ENCODE data around the gene KCNH6. TPM values are rescaled to one million over a fixed set of nuclear protein-coding genes. Genes with fewer than 3 reads are reported as not detected.

KCNH6 gene
- polyA plus RNA-seq, 1 of the 3 experiments (the other 2 are of a cell fraction): 0.15 TPM

DNA sequence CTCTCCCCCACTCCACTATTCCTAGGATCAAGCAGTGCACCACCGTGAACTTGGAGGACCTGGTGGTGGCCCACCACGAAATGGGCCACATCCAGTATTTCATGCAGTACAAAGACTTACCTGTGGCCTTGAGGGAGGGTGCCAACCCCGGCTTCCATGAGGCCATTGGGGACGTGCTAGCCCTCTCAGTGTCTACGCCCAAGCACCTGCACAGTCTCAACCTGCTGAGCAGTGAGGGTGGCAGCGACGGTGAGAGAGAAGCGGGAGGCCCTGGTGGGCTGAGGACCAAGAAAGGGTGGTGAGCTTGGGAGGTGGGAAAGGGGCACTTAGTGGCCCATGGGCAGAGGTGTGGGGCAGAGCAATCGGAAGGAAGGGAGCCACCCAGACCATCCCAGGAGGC is 29.7 kb upstream of the KCNH6 start:
- Histone ChIP-seq H3K4me2 (no peak overlapping the region), H3K4me3 (ENCODE audit: low read depth in 2 of 2, low read length in 1 of 2) (no peak overlapping the region), H3K9me3 (no peaks in the 10 kb centered on the region), H3K4me1 (ENCODE audit: control insufficient read depth in 1 of 2, insufficient read depth in 2 of 2, low read depth in 1 of 2, low read length in 1 of 2) (peaks cover 0 to 25% of the 10 kb centered on the region in 2 experiments; a peak in 1 of 4 replicates), H3K9ac (no peak overlapping the region), H4K20me1 (ENCODE audit: insufficient read depth) (no peaks in the 10 kb centered on the region), H2AFZ (ENCODE audit: low read depth) (no peak overlapping the region), H3K79me2 (ENCODE audit: insufficient read depth) (no peaks in the 10 kb centered on the region), H3K36me3 (replicated peaks in 1 of 2; ENCODE audit: control insufficient read depth in 1 of 2, insufficient read depth in 2 of 2, low read length in 1 of 2) (no peaks in the 10 kb centered on the region), H3F3A (replicated peaks; ENCODE audit: insufficient read depth) (no peaks in the 10 kb centered on the region), H3K27me3 (ENCODE audit: insufficient read depth) (no peaks in the 10 kb centered on the region), H3K27ac (ENCODE audit: low read depth in 2 of 2, low read length in 1 of 2) (no peak overlapping the region), H3K9me2 (no peaks in the 10 kb centered on the region)
- DNase-seq: no peak
- 84% methylated on average over 9 of the region's 9 CpGs for WGBS (ENCODE audit: low lambda C conversion rate)
- TF ChIP-seq NFIC (IDR thresholded peaks at IDR 0.05; ENCODE audit: borderline replicate concordance) (no peak), CHD2 (IDR thresholded peaks at IDR 0.05; ENCODE audit: low read length, partially characterized antibody) (no peak), GABPA (IDR thresholded peaks at IDR 0.05; ENCODE audit: low read depth) (no peak), EP300 (IDR thresholded peaks at IDR 0.05; ENCODE audit: borderline replicate concordance in 1 of 2, low read depth in 1 of 2, low read length in 1 of 2) (no peak), TAF1 (IDR thresholded peaks at IDR 0.05; ENCODE audit: borderline replicate concordance, low read depth, low read length) (no peak), RAD21 (IDR thresholded peaks at IDR 0.05; ENCODE audit: low read length) (no peak), SMC3 (IDR thresholded peaks at IDR 0.05; ENCODE audit: low read depth, low read length) (no peak), RXRA (IDR thresholded peaks at IDR 0.05; ENCODE audit: borderline replicate concordance, low read depth) (no peak), MEF2A (IDR thresholded peaks at IDR 0.05; ENCODE audit: borderline replicate concordance, low read depth) (no peak), GATA2 (CRISPR knock-in tag; IDR thresholded peaks at IDR 0.05) (no peak), POLR2AphosphoS5 (IDR thresholded peaks at IDR 0.05; ENCODE audit: low read depth, low read length) (no peak), RCOR1 (IDR thresholded peaks at IDR 0.05; ENCODE audit: low read length) (no peak)
- TF ChIP-seq, protein P1, sequence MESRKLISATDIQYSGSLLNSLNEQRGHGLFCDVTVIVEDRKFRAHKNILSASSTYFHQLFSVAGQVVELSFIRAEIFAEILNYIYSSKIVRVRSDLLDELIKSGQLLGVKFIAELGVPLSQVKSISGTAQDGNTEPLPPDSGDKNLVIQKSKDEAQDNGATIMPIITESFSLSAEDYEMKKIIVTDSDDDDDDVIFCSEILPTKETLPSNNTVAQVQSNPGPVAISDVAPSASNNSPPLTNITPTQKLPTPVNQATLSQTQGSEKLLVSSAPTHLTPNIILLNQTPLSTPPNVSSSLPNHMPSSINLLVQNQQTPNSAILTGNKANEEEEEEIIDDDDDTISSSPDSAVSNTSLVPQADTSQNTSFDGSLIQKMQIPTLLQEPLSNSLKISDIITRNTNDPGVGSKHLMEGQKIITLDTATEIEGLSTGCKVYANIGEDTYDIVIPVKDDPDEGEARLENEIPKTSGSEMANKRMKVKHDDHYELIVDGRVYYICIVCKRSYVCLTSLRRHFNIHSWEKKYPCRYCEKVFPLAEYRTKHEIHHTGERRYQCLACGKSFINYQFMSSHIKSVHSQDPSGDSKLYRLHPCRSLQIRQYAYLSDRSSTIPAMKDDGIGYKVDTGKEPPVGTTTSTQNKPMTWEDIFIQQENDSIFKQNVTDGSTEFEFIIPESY (IDR thresholded peaks at IDR 0.05; ENCODE audit: borderline replicate concordance, low read depth): no peak
- TF ChIP-seq, protein P2, sequence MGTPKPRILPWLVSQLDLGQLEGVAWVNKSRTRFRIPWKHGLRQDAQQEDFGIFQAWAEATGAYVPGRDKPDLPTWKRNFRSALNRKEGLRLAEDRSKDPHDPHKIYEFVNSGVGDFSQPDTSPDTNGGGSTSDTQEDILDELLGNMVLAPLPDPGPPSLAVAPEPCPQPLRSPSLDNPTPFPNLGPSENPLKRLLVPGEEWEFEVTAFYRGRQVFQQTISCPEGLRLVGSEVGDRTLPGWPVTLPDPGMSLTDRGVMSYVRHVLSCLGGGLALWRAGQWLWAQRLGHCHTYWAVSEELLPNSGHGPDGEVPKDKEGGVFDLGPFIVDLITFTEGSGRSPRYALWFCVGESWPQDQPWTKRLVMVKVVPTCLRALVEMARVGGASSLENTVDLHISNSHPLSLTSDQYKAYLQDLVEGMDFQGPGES (IDR thresholded peaks at IDR 0.05; ENCODE audit: low read depth, low read length): no peak
- TF ChIP-seq, protein P3, sequence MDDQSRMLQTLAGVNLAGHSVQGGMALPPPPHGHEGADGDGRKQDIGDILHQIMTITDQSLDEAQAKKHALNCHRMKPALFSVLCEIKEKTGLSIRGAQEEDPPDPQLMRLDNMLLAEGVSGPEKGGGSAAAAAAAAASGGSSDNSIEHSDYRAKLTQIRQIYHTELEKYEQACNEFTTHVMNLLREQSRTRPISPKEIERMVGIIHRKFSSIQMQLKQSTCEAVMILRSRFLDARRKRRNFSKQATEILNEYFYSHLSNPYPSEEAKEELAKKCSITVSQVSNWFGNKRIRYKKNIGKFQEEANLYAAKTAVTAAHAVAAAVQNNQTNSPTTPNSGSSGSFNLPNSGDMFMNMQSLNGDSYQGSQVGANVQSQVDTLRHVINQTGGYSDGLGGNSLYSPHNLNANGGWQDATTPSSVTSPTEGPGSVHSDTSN (IDR thresholded peaks at IDR 0.05): no peak
- TF ChIP-seq, protein P4, sequence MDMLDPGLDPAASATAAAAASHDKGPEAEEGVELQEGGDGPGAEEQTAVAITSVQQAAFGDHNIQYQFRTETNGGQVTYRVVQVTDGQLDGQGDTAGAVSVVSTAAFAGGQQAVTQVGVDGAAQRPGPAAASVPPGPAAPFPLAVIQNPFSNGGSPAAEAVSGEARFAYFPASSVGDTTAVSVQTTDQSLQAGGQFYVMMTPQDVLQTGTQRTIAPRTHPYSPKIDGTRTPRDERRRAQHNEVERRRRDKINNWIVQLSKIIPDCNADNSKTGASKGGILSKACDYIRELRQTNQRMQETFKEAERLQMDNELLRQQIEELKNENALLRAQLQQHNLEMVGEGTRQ (IDR thresholded peaks at IDR 0.05; ENCODE audit: borderline replicate concordance, low read depth, low read length): no peak
- POLR2A ChIA-PET: no interaction called here
- CTCF ChIA-PET: interaction anchor here (4.3 to 5.4 kb wide), 2 partner anchors 14 to 68 kb away, joined by 25 to 30 read pairs; no protein-coding TSS in a partner anchor

Data from SK-N-SH (cell line).